Natural killer cell treated with Interleukin-12 subunit alpha and Interleukin-12 subunit beta and Interleukin-15 and Interleukin-18, amount 100 ng/mL, for 72 hours (primary cell): ENCODE measurements around the gene TRPC3. TPM values are rescaled to one million over a fixed set of nuclear protein-coding genes. Genes with fewer than 3 reads are reported as not detected.

Source experiments
- ATAC-seq, 2 donors: fragments of 150-1000 bp; cut with Tn5 transposase in 1 of 2; sonication (Bioruptor Pico), chemical (Tn5 transposase) in 1 of 2; 2 replicates each; pipeline ENCODE4 v1.10.0; 2021
- DNase-seq: peaks from one replicate; pipeline ENCODE4 v3.0.0; 2022; ENCODE audit warnings: low spot score
- H3K27ac Mint-ChIP-seq, 2 donors: 1 replicate in 1 of 2; 2 replicates in 1 of 2; pipeline ENCODE4 v1.8.0; 2022; ENCODE audit warnings: mixed read lengths in 2 of 2, mild to moderate bottlenecking in 1 of 2, moderate library complexity in 1 of 2
- H3K27me3 Mint-ChIP-seq, 2 donors: 1 replicate in 1 of 2; 2 replicates in 1 of 2; pipeline ENCODE4 v1.8.0; 2022; ENCODE audit warnings: mixed read lengths in 2 of 2
- H3K36me3 Mint-ChIP-seq: one replicate; pipeline ENCODE4 v1.8.0; 2022; ENCODE audit warnings: mixed read lengths
- H3K4me1 Mint-ChIP-seq, 2 donors: 1 replicate in 1 of 2; 2 replicates in 1 of 2; pipeline ENCODE4 v1.8.0; 2022; ENCODE audit warnings: low read depth in 2 of 2, mixed read lengths in 2 of 2, mild to moderate bottlenecking in 1 of 2
- H3K4me3 Mint-ChIP-seq: one replicate; pipeline ENCODE4 v1.8.0; 2022; ENCODE audit warnings: mixed read lengths
- H3K9me3 Mint-ChIP-seq: 2 replicates; pipeline ENCODE4 v1.8.0; 2022; ENCODE audit warnings: mixed read lengths
- total RNA-seq, 2 donors: library from RNA; stranded (reverse); gene quantifications; one replicate each; pipeline ENCODE4 v1.2.3, GENCODE V29; 2022

Gene TRPC3
- total RNA-seq, 2 donors from 2014 or later, result 0.24 to 0.73 TPM

- Mint-ChIP-seq H3K27me3 (peaks cover 26 to 29% of the 10 kb centered on the region in 2 donors), H3K4me3 (no peak overlapping the region), H3K9me3 (no peaks in the 10 kb centered on the region), H3K4me1 (no peaks in the 10 kb centered on the region), H3K27ac (no peak overlapping the region), H3K36me3 (no peaks in the 10 kb centered on the region)
- no peak for ATAC-seq
- no peak for DNase-seq
Observed at GRCh38 chr4:121964958-121965357, 13.1 kb upstream of the TRPC3 start.

GRCh38 chr4:121960818-121961217 is 9.0 kb upstream of the TRPC3 start:
- H3K4me3 Mint-ChIP-seq, result no peak overlapping the region

GRCh38 chr4:121958777-121959176 is 6.9 kb upstream of the TRPC3 start:
- ATAC-seq, result no peak
- no peak overlapping the region for H3K4me3 Mint-ChIP-seq

More at GRCh38 chr4:121960818-121961217, 9.0 kb upstream of the TRPC3 start:
- Mint-ChIP-seq H3K27me3 (peaks cover 20 to 31% of the 10 kb centered on the region in 2 donors), H3K9me3 (no peaks in the 10 kb centered on the region), H3K36me3 (no peaks in the 10 kb centered on the region), H3K4me1 (no peaks in the 10 kb centered on the region), H3K27ac (no peak overlapping the region)
- no peak for ATAC-seq
- DNase-seq, result no peak

GRCh38 chr4:121957266-121957665 is 5.4 kb upstream of the TRPC3 start:
- Mint-ChIP-seq H3K27ac (no peak overlapping the region), H3K27me3 (peaks cover 15 to 27% of the 10 kb centered on the region in 2 donors), H3K36me3 (no peaks in the 10 kb centered on the region), H3K4me1 (peaks cover 0 to 2% of the 10 kb centered on the region in 2 donors), H3K9me3 (no peaks in the 10 kb centered on the region), H3K4me3 (no peak overlapping the region)
- DNase-seq (no peak), ATAC-seq (no peak)

More at GRCh38 chr4:121958777-121959176, 6.9 kb upstream of the TRPC3 start:
- Mint-ChIP-seq H3K4me1 (no peaks in the 10 kb centered on the region), H3K27me3 (peaks cover 8 to 22% of the 10 kb centered on the region in 2 donors), H3K36me3 (no peaks in the 10 kb centered on the region), H3K9me3 (no peaks in the 10 kb centered on the region), H3K27ac (no peak overlapping the region)
- DNase-seq, result no peak

GRCh38 chr4:121953860-121954259 is 2.0 kb upstream of the TRPC3 start:
- Mint-ChIP-seq H3K9me3 (no peaks in the 10 kb centered on the region), H3K27ac (no peak overlapping the region), H3K4me3 (no peak overlapping the region), H3K36me3 (no peaks in the 10 kb centered on the region), H3K27me3 (peaks cover 22 to 34% of the 10 kb centered on the region in 2 donors), H3K4me1 (peaks cover 6 to 16% of the 10 kb centered on the region in 2 donors)
- no peak for DNase-seq
- ATAC-seq, result no peak

- H3K4me3 Mint-ChIP-seq, result peak overlapping the region; percentile 70
- no peaks in the 10 kb centered on the region for H3K9me3 Mint-ChIP-seq
- H3K4me1 Mint-ChIP-seq, result peaks cover 6 to 16% of the 10 kb centered on the region in 2 donors
- H3K36me3 Mint-ChIP-seq, result no peaks in the 10 kb centered on the region
- peaks cover 36 to 39% of the 10 kb centered on the region in 2 donors for H3K27me3 Mint-ChIP-seq
- no peak for ATAC-seq
- DNase-seq, result no peak
- no peak overlapping the region for H3K27ac Mint-ChIP-seq
Observed at GRCh38 chr4:121952290-121952689, 430 bp upstream of the TRPC3 start.

- Mint-ChIP-seq H3K9me3 (no peaks in the 10 kb centered on the region), H3K4me3 (peak overlapping the region; percentile 87), H3K4me1 (peaks cover 6 to 16% of the 10 kb centered on the region in 2 donors), H3K27ac (no peak overlapping the region), H3K27me3 (peaks cover 38 to 40% of the 10 kb centered on the region in 2 donors), H3K36me3 (no peaks in the 10 kb centered on the region)
- no peak for DNase-seq
- ATAC-seq, result peak; percentile 54 to 61
Observed at GRCh38 chr4:121950680-121951520, 960 bp downstream of the TRPC3 start.

- H3K4me3 Mint-ChIP-seq, result peak overlapping the region; percentile 87
- peaks cover 6 to 16% of the 10 kb centered on the region in 2 donors for H3K4me1 Mint-ChIP-seq
- DNase-seq, result peak; percentile 84
- peak; percentile 87 for ATAC-seq
- H3K9me3 Mint-ChIP-seq, result no peaks in the 10 kb centered on the region
- H3K27me3 Mint-ChIP-seq, result peaks cover 39 to 46% of the 10 kb centered on the region in 2 donors
- H3K27ac Mint-ChIP-seq, result no peak overlapping the region
- no peaks in the 10 kb centered on the region for H3K36me3 Mint-ChIP-seq
Observed at GRCh38 chr4:121950212-121950679, 1.6 kb downstream of the TRPC3 start.

- no peak overlapping the region for H3K4me3 Mint-ChIP-seq
- H3K4me1 Mint-ChIP-seq, result peaks cover 6 to 12% of the 10 kb centered on the region in 2 donors
- ATAC-seq (no peak), DNase-seq (no peak)
- no peaks in the 10 kb centered on the region for H3K36me3 Mint-ChIP-seq
- peaks cover 40 to 54% of the 10 kb centered on the region in 2 donors for H3K27me3 Mint-ChIP-seq
- no peak overlapping the region for H3K27ac Mint-ChIP-seq
- H3K9me3 Mint-ChIP-seq, result no peaks in the 10 kb centered on the region
Observed at GRCh38 chr4:121946644-121947043, 5.2 kb downstream of the TRPC3 start.

GRCh38 chr4:121943941-121944340 is 7.9 kb downstream of the TRPC3 start:
- DNase-seq (no peak), ATAC-seq (peak in 1 of 2 donors; percentile 49)
- Mint-ChIP-seq H3K27me3 (peaks cover 44 to 66% of the 10 kb centered on the region in 2 donors), H3K27ac (no peak overlapping the region), H3K4me3 (no peak overlapping the region), H3K4me1 (peaks cover 1 to 7% of the 10 kb centered on the region in 2 donors), H3K9me3 (no peaks in the 10 kb centered on the region), H3K36me3 (peaks cover 5% of the 10 kb centered on the region)

GRCh38 chr4:121939690-121940089 is 12.2 kb downstream of the TRPC3 start:
- no peaks in the 10 kb centered on the region for H3K9me3 Mint-ChIP-seq
- no peak for ATAC-seq
- H3K4me1 Mint-ChIP-seq, result peaks cover 10 to 18% of the 10 kb centered on the region in 2 donors
- no peak overlapping the region for H3K4me3 Mint-ChIP-seq
- H3K36me3 Mint-ChIP-seq, result peaks cover 5% of the 10 kb centered on the region
- DNase-seq, result no peak
- peaks cover 34 to 53% of the 10 kb centered on the region in 2 donors for H3K27me3 Mint-ChIP-seq
- no peak overlapping the region for H3K27ac Mint-ChIP-seq

GRCh38 chr4:121938282-121939092 is 13.4 kb downstream of the TRPC3 start:
- Mint-ChIP-seq H3K27ac (peak overlapping the region in 1 of 2 donors; percentile 27), H3K9me3 (no peaks in the 10 kb centered on the region), H3K36me3 (peaks cover 5% of the 10 kb centered on the region), H3K4me3 (peak overlapping the region; percentile 31), H3K27me3 (peaks cover 34 to 53% of the 10 kb centered on the region in 2 donors), H3K4me1 (peaks cover 10 to 18% of the 10 kb centered on the region in 2 donors)
- ATAC-seq (peak; percentile 53 to 65), DNase-seq (no peak)

- H3K27me3 Mint-ChIP-seq, result peaks cover 29 to 44% of the 10 kb centered on the region in 2 donors
- DNase-seq (no peak), ATAC-seq (no peak)
- no peak overlapping the region for H3K27ac Mint-ChIP-seq
- H3K9me3 Mint-ChIP-seq, result no peaks in the 10 kb centered on the region
- peaks cover 2% of the 10 kb centered on the region for H3K36me3 Mint-ChIP-seq
- no peak overlapping the region for H3K4me3 Mint-ChIP-seq
- peaks cover 10 to 18% of the 10 kb centered on the region in 2 donors for H3K4me1 Mint-ChIP-seq
Observed at GRCh38 chr4:121936101-121936500, 15.8 kb downstream of the TRPC3 start.
